GM21515 (cell line): ENCODE data around the gene ZNF385B.
"Not testable (repeated sequence)": the region's sequence is repeated elsewhere in the genome, so short reads cannot be mapped to it uniquely, and the experiment has no call there.

Source experiments
- ATAC-seq: cut with Tn5 transposase; IDR thresholded peaks from one replicate; pipeline ENCODE4 v1.9.1; 2021; ENCODE audit not compliant: unreplicated experiment

Gene ZNF385B

DNA sequence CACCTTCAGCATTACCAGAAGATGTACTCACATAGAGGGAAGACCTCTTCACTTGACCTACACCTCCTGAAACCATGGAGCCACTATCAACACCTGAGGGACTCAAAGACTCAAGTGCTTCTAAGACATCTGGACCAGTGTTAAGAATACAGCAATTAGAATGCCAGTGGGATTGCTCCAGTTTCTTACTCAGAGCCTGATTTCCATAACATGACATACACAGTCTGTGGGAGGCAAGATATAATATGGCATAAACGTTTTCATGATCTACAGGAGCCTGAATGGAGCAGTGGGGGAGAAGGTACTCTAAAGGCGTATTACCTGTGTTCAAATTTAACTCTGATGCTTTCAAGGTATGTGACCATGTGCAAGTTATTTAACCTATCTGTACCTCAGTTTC is 57.2 kb downstream of the ZNF385B start:
- no peak for ATAC-seq

DNA sequence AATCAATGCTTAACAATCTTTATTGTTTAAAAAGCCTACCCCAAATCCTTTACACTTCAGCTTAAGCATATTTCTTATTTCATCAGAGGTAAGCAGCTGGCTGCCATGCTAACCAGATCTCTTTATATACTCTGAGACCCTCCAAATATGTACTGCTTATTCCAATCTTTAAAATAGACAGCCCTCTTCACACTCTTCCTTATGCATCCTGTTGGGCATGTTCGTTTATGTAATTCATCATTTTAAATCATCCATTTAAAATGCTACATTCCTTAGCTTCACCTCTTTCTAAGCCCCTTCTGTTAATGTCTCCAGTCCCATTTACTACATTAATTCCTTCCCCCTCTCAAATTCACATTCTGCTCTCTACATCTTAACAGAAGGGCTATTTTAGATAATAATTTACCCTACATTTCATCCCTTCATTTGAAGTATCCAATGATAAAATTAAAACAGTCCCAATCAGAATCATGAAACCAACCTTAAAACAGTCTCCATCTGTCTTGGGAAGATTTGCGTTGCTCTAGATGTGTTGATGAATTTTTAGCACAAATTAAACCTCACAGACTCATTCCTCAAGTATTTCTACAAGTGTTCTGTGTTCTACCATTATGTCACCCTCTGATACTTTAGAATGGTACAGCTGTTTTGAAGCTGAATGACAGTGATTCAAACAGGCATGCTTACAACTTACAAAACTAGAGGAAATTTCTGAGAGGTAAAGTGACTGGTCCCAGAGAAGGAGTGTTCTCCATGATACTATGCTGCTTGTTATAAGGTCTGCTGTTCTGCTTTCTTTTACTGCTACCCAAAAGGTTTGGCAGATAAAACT is 59.1 kb downstream of the ZNF385B start:
- no peak for ATAC-seq

DNA sequence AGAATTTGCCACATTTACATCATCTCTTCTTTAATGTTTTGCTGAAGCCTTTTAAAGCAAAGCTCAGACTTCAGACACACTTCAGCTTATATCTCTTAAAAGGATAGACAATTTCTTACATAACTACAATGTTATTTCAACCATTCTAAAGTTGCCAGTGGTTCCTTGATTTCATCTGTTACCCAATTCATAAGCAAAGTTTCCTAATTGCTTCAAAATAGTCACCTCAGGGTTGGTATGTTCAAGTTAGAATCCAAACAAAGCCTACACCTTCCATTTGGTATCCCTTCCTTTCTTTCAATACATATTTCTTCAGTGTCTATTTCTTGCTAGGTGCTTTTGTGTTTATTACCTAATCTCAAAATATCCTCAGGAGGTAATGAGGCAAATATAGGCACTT is 60.6 kb downstream of the ZNF385B start:
- ATAC-seq, result no peak

GRCh38 chr2:179796213-179797007 is 65.0 kb downstream of the ZNF385B start:
- no peak for ATAC-seq

- ATAC-seq, result no peak
Measured at GRCh38 chr2:179793902-179794301, 67.5 kb downstream of the ZNF385B start.

- ATAC-seq, result no peak
Measured at GRCh38 chr2:179793238-179793637, 68.2 kb downstream of the ZNF385B start.

DNA sequence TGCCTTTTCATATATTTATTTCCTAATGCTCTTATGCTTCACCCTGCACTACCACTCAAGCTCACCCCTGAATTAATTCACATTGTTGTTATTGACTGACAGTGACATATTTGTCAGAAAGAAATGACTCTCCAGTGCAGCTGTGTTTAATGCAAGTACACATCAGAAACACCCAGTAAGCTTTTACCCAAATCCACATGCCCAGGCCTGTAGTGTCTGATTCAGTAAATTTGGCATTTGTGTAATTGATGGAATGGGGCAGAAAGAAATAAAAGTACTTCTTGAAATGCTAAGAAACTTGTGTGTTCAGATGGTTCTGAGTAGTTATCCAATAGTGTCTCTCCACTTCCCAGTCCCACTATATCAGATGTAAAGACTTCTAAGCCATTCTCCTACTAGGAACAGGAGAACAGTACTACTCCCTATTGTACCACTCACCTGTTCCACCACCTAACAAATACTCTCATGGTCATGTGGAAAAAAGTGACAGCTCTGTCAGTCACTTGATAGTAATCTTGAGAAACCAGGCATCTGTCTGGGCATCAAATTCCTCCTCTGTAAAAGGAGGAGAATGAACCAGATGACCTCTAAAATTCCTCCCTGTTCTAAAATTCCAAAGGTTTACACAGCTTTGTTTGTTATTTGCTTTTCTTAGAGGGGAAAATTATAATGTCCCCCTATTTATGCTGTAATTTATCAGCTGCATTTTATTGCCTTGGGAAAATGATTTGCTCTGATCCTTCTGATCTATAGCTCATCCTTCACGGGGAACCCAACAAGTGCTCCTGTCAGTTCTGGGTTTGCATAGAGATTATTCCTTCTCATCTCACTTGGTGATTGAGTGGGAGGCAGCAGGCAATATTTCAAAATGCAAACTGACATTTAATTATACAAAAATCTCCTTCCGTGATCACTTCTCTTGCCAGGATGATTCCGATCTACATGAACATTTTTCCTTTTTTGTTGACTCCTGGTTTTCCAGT is 70.9 kb downstream of the ZNF385B start:
- no peak for ATAC-seq

- no peak for ATAC-seq
Measured at GRCh38 chr2:179788104-179788503, 73.3 kb downstream of the ZNF385B start.

GRCh38 chr2:179787601-179788000 is 73.8 kb downstream of the ZNF385B start:
- ATAC-seq, result no peak

- ATAC-seq, result no peak
Measured at GRCh38 chr2:179785902-179786301, 75.5 kb downstream of the ZNF385B start.

- not testable (repeated sequence) for ATAC-seq
Measured at GRCh38 chr2:179782346-179782745, 79.1 kb downstream of the ZNF385B start.

GRCh38 chr2:179773986-179774385 is 87.4 kb downstream of the ZNF385B start:
- ATAC-seq, result no peak

DNA sequence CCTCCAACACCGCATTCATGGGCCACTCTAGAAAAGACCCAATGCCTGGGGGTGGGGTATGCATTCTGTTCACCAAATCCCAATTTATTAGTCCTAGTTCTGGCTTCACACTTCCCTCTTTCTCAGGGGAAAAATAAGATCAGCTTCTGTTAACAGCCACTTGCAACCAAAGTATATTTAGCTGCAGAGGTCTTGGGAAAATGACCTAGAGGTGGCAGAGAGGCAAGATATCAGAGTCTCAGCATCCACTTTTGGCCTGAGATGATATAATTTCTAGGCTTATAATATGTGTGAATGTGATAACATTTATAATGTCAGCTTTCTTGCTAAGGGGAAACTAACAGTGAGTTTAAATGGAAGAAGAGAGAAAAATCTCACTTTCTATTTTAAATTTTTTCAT is 89.1 kb downstream of the ZNF385B start:
- no peak for ATAC-seq

DNA sequence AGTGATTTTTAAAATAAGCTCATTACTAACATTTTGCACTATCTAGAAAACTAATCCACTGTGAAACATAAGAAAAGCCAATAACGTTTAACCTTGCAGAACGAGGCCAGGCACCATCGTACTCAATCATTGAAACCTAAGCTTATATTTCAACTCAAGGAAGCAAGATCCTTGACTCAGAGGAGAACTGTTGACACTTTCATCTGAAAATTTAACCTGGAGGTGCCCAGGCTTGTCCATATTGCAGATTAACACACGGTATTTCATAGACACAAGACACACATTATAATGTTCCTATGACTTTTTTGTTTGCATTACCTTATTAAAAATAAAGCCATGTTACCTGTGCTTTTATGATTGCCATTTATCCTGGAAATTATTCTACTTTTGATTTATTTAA is 89.6 kb downstream of the ZNF385B start:
- no peak for ATAC-seq

DNA sequence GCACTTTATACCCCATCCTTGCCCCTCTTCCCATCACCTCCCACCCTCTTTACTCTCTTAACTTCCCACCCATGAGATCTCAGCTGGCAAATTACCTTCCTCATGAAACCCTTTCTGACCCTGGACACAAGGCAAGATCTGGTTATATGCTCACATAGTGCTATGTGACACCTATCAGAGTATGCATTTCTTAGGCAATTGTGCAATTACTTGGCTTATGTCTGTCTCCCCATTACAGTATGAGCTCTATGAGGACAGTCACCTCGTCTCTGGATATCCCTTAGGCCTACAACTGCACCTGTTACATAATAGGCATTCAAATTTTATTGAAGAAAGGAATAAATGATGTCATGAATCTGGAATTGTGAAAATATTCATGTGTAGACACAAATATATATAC is 91.4 kb downstream of the ZNF385B start:
- no peak for ATAC-seq

GRCh38 chr2:179769323-179769722 is 92.1 kb downstream of the ZNF385B start:
- no peak for ATAC-seq

DNA sequence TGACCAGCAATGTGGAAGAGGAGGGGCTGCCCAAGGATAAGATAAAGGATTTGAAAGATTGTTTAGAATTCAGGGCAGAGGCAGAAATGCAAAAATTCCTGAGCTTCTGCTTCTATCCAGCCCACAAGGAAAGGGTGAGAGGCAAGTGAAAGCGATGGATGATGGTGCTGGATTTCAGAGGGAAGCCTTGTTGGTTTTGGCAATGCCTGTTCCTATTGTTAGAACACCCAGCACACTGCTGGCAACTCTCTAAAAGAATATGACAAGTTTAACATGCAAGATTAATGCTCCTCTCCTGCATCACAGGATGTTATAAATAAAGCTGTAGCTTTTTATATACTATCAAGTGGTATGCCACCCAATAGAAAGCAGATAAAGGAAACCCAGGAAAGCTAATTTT is 92.6 kb downstream of the ZNF385B start:
- no peak for ATAC-seq

DNA sequence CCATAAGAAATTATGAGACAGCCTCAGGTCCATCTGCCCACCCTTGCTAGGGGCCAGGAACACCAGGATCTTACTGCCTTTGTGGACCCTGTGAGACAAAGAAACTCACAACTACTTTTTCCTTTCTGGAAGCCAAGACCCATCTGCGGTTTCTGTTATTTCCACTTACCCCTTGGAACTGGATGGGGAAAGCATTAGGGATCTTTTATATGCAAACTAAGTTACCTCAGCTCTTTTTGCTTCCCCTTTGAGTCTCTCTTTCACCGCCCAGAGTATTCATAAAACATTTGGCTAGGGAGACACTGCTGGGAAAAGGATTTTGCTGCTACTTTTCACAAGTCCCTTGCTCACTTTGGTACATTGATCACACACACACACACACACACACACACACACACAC is 95.7 kb downstream of the ZNF385B start:
- no peak for ATAC-seq

DNA sequence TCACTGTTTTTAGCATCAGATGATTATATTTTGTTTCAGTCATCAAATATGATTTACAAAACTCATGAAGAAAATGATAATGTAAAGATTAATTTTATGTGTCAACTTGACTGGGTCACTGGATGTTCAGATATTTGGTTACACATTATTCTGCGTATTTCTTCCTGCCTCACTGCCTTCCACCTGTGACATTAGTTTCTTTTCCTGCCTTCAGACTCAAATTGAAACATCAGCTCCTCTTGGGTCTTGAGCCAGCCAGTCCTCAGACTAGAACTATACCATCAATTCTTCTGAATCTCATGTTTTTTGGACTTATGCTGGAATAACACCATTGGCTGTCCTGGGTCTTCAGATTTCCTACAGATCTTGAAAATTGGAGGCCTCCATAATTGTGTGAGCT is 96.7 kb downstream of the ZNF385B start:
- ATAC-seq, result peak; percentile 81

DNA sequence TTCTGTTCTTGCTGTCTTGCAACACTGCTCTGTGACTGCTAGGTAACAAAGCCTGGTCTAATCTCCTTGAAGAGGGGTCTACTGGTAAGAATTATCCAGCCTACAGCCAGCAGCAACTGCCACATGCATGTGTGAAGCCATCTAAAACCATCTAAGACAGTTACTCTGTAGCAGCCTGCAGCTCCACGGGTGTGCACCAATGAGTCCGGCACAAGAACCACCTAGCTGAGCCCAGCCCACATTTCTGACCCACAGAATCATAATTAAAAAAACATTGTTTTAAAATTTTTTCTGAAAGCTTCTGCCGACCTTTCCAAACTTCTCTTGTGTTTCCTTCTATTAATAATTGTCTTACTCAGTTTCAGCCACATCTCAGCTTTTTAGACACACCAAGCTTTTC is 102.8 kb downstream of the ZNF385B start:
- no peak for ATAC-seq

DNA sequence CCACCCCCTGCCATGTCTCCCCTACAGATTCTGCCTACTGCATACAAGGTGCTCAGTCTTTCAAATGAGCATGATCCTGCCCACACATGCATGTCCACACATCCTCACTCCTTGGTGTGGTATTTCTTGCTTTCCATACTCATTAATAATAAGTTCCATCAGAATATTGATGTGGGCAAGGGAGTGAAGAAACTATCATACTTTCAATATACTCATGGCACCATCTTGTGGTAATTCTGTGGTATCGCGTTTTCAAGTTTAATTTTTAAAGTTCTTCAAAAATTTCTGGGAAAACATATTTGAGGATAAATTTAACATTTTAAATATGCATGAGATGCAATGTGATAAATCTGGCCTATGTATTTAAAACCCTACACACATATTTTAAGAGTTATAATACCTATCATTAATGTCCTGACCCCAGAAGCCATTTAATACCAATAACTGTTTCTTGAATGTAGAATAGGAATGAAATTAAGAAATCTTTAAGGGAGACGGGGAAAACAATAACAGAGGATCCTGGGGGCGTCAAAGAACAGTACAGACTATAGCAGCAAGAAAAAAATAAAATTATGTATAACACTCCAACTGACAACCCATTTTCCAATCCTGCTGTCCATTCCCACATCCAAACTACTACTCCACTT is 110.1 kb downstream of the ZNF385B start:
- no peak for ATAC-seq
